Right ventricle myocardium superior (tissue), 1 donor: ENCODE results near the gene ZNF837. TPM values are rescaled to one million over a fixed set of nuclear protein-coding genes. Genes with fewer than 3 reads are reported as not detected.
A peak's percentile ranks its signal among the peaks of the same experiment; 100 is the strongest.

Experiments
- ATAC-seq: fragments of 200-7000 bp; cut with Tn5 transposase; one replicate; pipeline ENCODE4 v1.9.1; 2020; ENCODE audit warnings: mild to moderate bottlenecking; ENCODE audit not compliant: poor library complexity
- DNase-seq: peaks from one replicate; pipeline ENCODE4 v3.0.0-alpha.2; 2020
- intact Hi-C: fragments of 100-400 bp; cut with DNase I; formaldehyde crosslinking; loops from one replicate; pipeline ENCODE4 v1.11.2; 2022
- total RNA-seq: library from RNA; stranded (reverse); fragmentation: NEBNext Ultra II Directional; extraction: Animal tissue kit (Norgen Biotek cat#: 25700); gene quantifications from one replicate; pipeline ENCODE4 v1.2.1, GENCODE V29; 2021
- donor health status: DM: no; HTN: yes; CAD: no; lungs with severe emphysema.

ZNF837 gene
- total RNA-seq, 1 donor from 2014 or later = 0.13 TPM

DNA sequence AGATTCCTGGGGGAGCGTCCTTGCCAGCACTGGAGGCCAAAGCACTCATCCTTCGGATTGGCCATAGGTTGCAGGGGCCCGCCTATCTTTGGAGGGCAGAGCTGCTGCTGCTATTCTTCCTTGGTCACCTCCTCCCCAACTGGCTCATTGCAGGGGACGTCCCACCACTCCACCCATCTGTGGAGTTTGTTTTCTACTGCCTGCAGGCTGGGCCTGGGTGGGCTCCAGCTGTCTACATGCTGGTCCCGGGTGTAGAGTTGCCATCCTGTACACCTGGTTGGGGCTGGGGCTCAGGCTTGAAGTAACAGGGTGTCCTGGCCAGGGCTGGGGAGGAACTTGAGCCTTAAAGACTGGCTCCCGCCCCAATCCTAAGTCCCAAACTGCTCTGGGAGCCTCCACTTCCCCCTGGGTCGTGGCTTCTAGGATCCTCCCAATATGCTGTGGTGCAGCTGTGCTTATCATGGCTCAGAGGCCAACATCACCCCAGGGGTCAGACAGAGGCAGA, 16.8 kb upstream of the ZNF837 start:
- ATAC-seq = no peak
- no peak for DNase-seq
- intact Hi-C loops = no loop called here

- DNase-seq = no peak
- intact Hi-C loops = no loop called here
Measured at GRCh38 chr19:58396691-58397532, 16.1 kb upstream of the ZNF837 start.

GRCh38 chr19:58395979-58396627, 15.3 kb upstream of the ZNF837 start:
- no peak for ATAC-seq
- intact Hi-C loops = no loop called here
- DNase-seq = no peak

More at GRCh38 chr19:58396691-58397532, 16.1 kb upstream of the ZNF837 start:
- no peak for ATAC-seq

DNA sequence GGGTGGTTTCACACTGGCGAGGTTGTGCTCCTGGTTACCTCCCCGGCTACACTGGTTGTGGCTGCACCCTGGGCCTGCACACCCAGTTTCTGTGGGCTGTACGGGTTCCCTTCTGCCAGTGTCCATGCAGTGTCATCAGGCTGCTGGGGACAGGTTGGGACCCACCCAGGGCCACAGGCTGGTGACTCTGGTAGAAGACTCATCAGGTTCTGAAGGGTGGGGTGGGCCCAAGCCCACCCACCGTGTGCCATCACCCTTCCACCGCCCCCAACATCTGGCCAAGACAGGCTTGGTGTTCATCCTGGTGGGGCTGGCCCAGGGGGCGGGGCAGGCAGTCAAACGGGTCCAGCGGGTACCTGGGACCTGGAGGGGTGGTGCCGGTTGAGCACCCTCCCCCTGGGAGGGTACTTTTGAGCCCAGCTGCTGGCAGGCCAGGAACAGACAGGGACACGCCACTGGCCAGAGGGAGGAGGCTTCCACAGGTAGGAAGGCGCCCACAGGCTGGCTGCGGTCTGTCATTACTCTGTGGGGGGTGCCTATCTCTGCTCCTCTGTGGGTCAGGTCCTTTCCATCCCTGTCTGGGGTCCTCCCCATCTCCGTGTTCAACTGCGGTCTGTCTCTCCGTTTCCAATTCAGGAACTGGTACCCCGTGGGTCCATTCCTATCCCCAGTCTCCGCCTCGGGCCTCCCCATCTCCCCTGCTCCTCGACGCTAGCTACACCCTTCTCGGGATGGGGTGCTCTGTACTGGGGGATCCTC, 14.6 kb upstream of the ZNF837 start, which contains the start of gene RNF225:
Gene RNF225, plus strand, starts transcription at position 437 of the 759 bp plus-strand sequence. CDS start 434 bp downstream, outside the sequence.
- intact Hi-C loops = no loop called here
- ATAC-seq = peak; percentile 10

GRCh38 chr19:58394821-58395219, 14.0 kb upstream of the ZNF837 start:
- no peak for ATAC-seq
- DNase-seq = no peak
- intact Hi-C loops = no loop called here

More for the DNA sequence above, 14.6 kb upstream of the ZNF837 start, which contains the start of gene RNF225:
- DNase-seq = no peak

- DNase-seq (no peak), ATAC-seq (no peak)
- intact Hi-C loops = no loop called here
Measured at GRCh38 chr19:58393725-58394033, 12.8 kb upstream of the ZNF837 start.

DNA sequence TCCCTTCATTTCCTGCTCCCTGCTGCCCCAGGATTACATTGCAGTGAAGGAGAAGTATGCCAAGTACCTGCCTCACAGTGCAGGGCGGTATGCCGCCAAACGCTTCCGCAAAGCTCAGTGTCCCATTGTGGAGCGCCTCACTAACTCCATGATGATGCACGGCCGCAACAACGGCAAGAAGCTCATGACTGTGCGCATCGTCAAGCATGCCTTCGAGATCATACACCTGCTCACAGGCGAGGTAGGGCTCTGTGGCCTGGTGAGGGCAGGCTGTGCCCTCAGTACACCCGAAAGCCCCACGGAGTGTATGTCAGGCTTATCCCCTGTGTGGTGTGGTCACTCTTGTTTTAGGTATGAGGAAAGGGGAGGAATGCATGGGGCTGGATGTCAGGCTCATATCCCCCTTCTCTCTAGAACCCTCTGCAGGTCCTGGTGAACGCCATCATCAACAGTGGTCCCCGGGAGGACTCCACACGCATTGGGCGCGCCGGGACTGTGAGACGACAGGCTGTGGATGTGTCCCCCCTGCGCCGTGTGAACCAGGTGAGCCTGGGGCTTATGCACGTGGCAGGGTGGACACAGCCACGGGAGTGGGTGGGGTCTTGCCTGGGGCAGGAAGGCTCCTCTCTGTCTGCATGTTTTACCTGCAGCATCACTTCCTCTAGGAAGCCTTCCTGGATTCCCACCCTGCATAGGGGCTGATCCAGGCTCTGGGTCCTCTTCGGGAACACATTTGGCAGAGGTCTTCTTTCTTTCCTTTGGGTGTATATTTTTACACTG, 12.3 kb upstream of the ZNF837 start:
- DNase-seq (no peak), ATAC-seq (no peak)
- intact Hi-C loops = no loop called here

- DNase-seq (no peak), ATAC-seq (no peak)
- intact Hi-C loops = no loop called here
Measured at GRCh38 chr19:58388175-58388526, 7.3 kb upstream of the ZNF837 start.

GRCh38 chr19:58387338-58388174, 6.7 kb upstream of the ZNF837 start:
- intact Hi-C loops = no loop called here
- no peak for ATAC-seq
- DNase-seq = no peak

GRCh38 chr19:58386576-58387337, 5.9 kb upstream of the ZNF837 start, which contains the start of gene RPS5:
Gene RPS5, plus strand, starts transcription at chr19:58387269. Its CDS starts 869 bp downstream, at chr19:58388138.
- ATAC-seq (peak; percentile 97), DNase-seq (peak; percentile 97)
- intact Hi-C loops = no loop called here

DNA sequence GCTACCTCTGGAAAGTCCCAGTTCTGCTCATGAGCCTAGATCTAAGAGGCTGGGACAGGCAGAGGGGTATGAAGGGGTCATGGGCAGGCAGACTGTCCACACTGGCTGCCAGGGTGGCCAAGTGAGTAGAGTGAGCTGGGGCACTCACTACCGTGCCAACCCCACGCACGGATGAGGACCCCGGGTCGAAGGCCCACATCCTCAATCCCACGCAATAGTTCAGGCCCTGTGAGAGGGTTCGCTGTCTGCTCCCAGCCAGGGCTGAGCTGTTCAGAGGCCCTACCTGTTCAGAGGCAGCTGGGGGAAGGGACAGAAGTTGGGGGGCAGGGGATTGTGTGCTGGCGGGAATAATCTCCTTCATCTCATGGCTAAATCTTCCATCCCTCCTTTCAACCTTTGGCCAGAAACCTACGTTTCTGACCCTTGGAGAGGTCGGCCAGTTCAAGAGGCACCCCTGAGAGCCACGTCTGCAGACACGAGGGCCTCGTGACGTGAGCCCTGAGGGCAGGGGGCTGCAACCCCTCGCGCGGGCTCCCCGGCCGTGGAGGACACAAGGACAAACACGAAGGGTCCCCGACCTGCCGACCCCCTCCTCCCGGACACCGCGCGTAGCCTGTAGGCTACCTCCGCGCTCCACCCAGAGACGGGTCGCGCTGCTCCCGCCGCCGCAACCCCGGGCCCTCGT, 5.2 kb upstream of the ZNF837 start:
- intact Hi-C loops = no loop called here
- no peak for DNase-seq
- ATAC-seq = peak; percentile 23

DNA sequence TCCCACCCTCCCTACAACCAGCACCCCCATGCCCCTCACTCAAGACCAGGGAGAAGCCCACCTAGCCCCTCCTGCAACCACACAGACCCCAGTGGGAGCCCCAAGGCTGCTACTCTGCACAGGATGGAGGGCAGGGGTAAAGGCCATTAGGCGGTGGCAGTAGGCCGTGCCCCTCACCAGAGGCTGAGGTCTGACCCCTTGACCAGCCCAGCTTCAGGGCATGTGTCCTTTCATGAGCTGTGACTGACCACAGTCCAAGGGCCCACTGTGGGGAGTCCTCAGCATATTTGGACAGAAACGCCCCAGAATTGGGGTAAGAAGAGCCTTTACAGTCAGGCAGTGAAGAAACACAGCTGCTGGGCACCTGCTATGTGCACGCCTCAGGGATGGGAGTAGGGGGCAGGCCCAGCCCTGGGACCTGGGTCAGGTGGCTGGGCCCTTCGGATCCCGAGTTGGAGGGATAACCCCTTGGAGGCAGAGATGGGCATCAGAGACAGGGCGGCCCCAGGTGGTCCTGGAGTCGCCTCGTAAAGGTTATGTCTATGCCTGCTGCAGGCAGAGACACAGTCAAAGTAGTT, 4.6 kb upstream of the ZNF837 start:
- DNase-seq (no peak), ATAC-seq (no peak)
- intact Hi-C loops = no loop called here

- intact Hi-C loops = no loop called here
- ATAC-seq = no peak
- no peak for DNase-seq
Measured at GRCh38 chr19:58382997-58383603, 2.3 kb upstream of the ZNF837 start.

- intact Hi-C loops = no loop called here
- ATAC-seq (no peak), DNase-seq (no peak)
Measured at GRCh38 chr19:58381460-58382212, 806 bp upstream of the ZNF837 start.

GRCh38 chr19:58380037-58380661, 681 bp downstream of the ZNF837 start:
- ATAC-seq = no peak
- intact Hi-C loops = no loop called here
- no peak for DNase-seq
